Measurements from ENCODE around the gene KIF23.

KIF23 gene

DNA sequence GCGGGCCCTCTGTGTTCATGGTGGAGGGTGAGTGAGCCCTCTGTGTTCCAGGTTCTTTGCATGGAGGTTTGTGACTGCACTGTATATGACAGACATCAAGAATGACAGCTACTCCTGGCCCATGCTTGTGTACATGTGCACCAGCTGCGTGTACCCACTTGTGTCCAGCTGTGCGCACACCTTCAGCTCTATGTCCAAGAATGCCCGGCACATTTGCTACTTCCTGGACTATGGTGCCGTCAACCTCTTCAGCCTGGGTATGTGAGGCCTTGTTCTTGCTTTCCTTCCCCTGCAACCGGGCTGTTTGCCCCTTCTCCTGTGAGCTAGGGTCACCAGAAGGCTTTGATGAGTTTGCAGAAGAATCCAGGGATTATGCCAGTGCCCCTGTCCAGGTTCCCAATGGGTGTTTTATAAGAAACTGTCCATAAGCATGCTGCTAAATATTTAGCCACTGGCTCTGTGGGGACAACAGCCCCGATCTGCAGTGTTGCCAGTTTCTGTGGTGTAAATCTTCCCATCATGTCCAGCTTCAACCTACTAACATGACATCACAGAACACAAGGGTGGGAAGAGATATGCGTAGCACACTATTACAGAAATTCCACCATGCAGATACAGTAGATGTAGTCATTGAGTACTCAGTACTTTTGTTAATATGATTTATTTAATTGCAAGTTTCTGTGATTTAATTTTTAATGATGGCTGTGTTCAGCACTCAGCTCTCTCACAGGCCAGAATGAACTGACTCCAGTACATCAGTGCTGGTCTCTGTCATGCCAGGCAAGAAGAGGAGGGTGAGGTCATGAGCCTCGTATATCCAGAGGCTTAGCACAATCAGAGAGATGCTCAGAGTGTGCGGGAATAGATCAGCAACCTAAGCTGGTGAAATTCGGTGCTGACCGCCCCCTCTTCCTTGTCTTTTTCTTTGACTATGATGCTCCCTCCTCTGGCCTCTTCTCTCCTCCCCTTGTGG is 29.2 kb upstream of the KIF23 start:
- 93% methylated on average over 11 of the region's 12 CpGs for WGBS
- Histone ChIP-seq H3K4me3 (ENCODE audit: low read length) (no peak overlapping the region), H3K9me3 (ENCODE audit: insufficient read depth, low read depth, low read length) (no peaks in the 10 kb centered on the region), H3K9ac (ENCODE audit: low read depth, low read length) (no peak overlapping the region), H3K27me3 (ENCODE audit: insufficient read depth, low read length) (no peaks in the 10 kb centered on the region), H3K36me3 (ENCODE audit: insufficient read depth, low read length) (no peaks in the 10 kb centered on the region), H3K27ac (ENCODE audit: low read depth, low read length) (no peak overlapping the region), H3K4me1 (ENCODE audit: insufficient read depth, low read length) (no peaks in the 10 kb centered on the region)

DNA sequence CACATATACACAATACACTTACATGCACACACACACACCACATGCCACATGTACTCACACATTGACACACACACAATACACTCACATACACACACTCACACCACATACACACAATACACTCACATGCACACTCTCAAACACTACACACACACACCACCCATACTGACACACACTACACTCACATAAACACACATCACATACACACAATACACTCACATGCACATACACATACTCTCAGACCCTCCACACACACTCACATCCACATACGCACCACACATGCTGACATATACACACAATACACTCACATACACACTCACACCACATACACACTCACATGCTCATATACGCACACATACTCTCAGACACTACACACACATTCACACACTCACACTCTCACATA is 28.3 kb upstream of the KIF23 start:
- no peaks in the 10 kb centered on the region for H3K36me3 ChIP-seq (ENCODE audit: insufficient read depth, low read length)
- H3K27ac ChIP-seq (ENCODE audit: low read depth, low read length) = no peak overlapping the region
- H3K9me3 ChIP-seq (ENCODE audit: insufficient read depth, low read depth, low read length) = no peaks in the 10 kb centered on the region
- H3K27me3 ChIP-seq (ENCODE audit: insufficient read depth, low read length) = no peaks in the 10 kb centered on the region
- H3K9ac ChIP-seq (ENCODE audit: low read depth, low read length) = no peak overlapping the region
- no peaks in the 10 kb centered on the region for H3K4me1 ChIP-seq (ENCODE audit: insufficient read depth, low read length)
- H3K4me3 ChIP-seq (ENCODE audit: low read length) = no peak overlapping the region
- WGBS = 95% methylated on average over 2 of the region's 2 CpGs

DNA sequence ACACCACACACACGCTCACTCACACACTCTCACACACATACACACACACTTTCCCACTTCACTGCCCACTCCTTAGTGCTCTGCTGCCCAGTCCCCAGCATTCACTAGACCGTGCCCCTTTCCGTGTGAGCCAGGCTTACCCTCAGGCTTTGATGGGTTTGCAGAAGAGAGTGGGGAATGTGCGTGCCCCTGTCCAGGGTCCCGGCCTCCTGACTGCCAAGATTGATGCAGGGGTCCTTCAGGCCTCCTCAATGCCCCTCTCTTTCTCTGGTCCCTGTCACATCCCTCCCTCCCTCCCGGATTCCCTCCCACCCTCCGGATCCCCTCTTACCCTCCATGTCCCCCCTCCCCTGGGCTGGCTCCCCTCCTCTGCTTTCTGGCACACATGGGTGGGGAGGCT is 27.9 kb upstream of the KIF23 start:
- Histone ChIP-seq H3K4me1 (ENCODE audit: insufficient read depth, low read length) (no peaks in the 10 kb centered on the region), H3K27ac (ENCODE audit: low read depth, low read length) (no peak overlapping the region), H3K4me3 (ENCODE audit: low read length) (no peak overlapping the region), H3K36me3 (ENCODE audit: insufficient read depth, low read length) (no peaks in the 10 kb centered on the region), H3K9ac (ENCODE audit: low read depth, low read length) (no peak overlapping the region), H3K9me3 (ENCODE audit: insufficient read depth, low read depth, low read length) (no peaks in the 10 kb centered on the region), H3K27me3 (ENCODE audit: insufficient read depth, low read length) (no peaks in the 10 kb centered on the region)
- 85% methylated on average over 7 of the region's 7 CpGs for WGBS

DNA sequence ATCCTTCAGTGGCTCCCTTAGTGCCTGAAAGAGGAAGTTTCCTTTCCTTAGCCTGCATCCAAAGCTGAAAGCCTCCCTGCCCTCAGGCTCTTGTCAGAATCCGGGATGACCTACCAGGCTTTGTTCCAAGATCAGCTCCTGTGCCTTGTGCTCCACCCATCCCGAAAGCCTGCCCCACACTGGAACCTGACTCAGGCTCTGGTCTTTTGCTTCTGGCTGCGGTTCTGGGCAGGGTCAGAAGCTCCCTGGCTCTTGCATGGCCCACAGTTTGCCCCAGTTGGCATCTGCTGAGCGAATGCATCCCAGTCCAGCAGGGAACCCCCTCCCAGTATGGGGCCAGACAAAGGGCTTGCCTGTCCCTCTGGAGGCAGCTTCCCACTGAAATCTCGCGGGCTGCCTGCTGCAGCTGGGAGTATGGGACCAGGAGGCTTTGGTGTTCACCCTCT is 25.9 kb upstream of the KIF23 start:
- no peaks in the 10 kb centered on the region for H3K27me3 ChIP-seq (ENCODE audit: insufficient read depth, low read length)
- no peak overlapping the region for H3K27ac ChIP-seq (ENCODE audit: low read depth, low read length)
- H3K4me3 ChIP-seq (ENCODE audit: low read length) = no peak overlapping the region
- H3K4me1 ChIP-seq (ENCODE audit: insufficient read depth, low read length) = no peaks in the 10 kb centered on the region
- H3K9me3 ChIP-seq (ENCODE audit: insufficient read depth, low read depth, low read length) = no peaks in the 10 kb centered on the region
- no peaks in the 10 kb centered on the region for H3K36me3 ChIP-seq (ENCODE audit: insufficient read depth, low read length)
- 66% methylated on average over 6 of the region's 6 CpGs for WGBS
- peak overlapping the region; percentile 14; the same call in 1 of the 2 replicates for H3K9ac ChIP-seq (ENCODE audit: low read depth, low read length)

DNA sequence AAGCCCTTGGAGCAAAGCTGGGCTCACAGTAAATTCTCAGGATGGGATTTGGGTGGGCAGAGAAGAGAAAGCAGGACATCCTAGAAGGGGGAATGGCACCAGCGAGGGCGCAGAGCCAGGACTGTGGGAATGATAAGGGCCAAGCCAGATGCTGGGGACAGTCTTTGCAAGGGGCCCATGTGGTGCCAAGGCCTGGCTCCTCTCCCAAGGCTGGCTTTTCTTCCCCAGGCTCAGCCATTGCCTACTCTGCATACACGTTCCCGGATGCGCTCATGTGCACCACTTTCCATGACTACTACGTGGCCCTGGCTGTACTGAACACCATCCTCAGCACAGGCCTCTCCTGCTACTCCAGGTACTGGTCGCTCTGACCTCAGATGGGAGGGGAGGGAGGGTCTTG is 24.7 kb upstream of the KIF23 start:
- Histone ChIP-seq H3K9me3 (ENCODE audit: insufficient read depth, low read depth, low read length) (no peaks in the 10 kb centered on the region), H3K27me3 (ENCODE audit: insufficient read depth, low read length) (no peaks in the 10 kb centered on the region), H3K36me3 (ENCODE audit: insufficient read depth, low read length) (no peaks in the 10 kb centered on the region), H3K4me3 (ENCODE audit: low read length) (no peak overlapping the region), H3K9ac (ENCODE audit: low read depth, low read length) (no peak overlapping the region), H3K27ac (ENCODE audit: low read depth, low read length) (no peak overlapping the region), H3K4me1 (ENCODE audit: insufficient read depth, low read length) (peaks cover 8% of the 10 kb centered on the region)
- 87% methylated on average over 7 of the region's 7 CpGs for WGBS

DNA sequence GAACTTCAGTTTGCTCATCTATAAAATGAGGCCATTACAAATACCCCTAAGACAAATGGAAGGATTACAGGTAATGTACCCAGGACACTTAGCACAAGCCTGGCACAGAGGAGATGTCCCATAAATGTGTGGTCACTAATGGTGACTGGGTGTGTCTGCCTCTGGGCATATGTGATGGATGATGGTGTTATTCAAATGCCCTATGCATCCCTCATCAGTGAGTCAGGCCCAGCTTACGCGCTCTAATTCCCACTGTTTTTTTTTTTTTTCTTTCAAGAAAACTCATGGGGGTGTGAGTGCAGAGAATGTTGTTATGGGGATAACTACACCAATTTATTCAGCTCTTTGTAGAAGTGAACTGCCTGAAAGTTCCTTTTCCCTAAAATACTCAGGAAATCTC is 23.6 kb upstream of the KIF23 start:
- WGBS = 80% methylated on average over 2 of the region's 2 CpGs
- H3K4me1 ChIP-seq (ENCODE audit: insufficient read depth, low read length) = peaks cover 11% of the 10 kb centered on the region
- H3K4me3 ChIP-seq (ENCODE audit: low read length) = no peak overlapping the region
- H3K9ac ChIP-seq (ENCODE audit: low read depth, low read length) = no peak overlapping the region
- H3K27me3 ChIP-seq (ENCODE audit: insufficient read depth, low read length) = no peaks in the 10 kb centered on the region
- no peaks in the 10 kb centered on the region for H3K9me3 ChIP-seq (ENCODE audit: insufficient read depth, low read depth, low read length)
- no peaks in the 10 kb centered on the region for H3K36me3 ChIP-seq (ENCODE audit: insufficient read depth, low read length)
- no peak overlapping the region for H3K27ac ChIP-seq (ENCODE audit: low read depth, low read length)

DNA sequence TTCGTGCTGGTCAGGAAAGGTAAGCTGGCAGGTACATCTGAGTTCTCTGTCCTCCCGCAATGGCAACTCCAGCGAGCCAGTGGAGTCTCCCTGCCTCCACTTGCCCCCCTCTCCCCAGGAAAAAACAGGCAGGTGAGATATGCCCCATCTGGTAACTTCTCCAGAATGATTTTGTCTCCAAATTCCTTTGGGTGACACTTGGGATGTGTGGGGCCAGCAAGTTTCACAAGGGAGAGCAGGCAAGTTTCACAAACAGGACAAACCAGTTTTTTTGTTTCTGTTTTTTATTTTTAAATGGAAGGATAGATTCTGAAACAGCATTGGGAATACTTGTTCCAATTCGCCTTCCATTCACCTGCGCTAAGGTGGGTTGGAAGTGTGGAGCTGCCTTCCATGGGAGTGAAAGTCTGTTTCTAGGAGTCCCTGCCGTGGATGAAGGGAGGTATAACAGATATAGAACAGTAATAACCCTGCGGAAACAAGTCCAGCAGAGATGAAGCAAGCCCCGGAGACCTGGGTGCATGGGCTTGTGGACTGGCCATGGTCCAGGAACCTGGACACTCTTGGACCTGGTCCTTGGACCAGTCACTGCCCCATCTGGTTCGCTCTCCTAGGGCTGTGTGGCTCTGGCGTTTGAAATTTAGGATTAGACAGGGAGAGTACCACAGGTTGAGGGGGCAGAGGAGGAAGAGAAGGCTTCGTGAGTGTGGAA is 22.9 kb upstream of the KIF23 start:
- H3K36me3 ChIP-seq (ENCODE audit: insufficient read depth, low read length) = no peaks in the 10 kb centered on the region
- no peaks in the 10 kb centered on the region for H3K27me3 ChIP-seq (ENCODE audit: insufficient read depth, low read length)
- WGBS = 90% methylated on average over 11 of the region's 11 CpGs
- no peak overlapping the region for H3K4me3 ChIP-seq (ENCODE audit: low read length)
- peaks cover 11% of the 10 kb centered on the region for H3K4me1 ChIP-seq (ENCODE audit: insufficient read depth, low read length)
- H3K9me3 ChIP-seq (ENCODE audit: insufficient read depth, low read depth, low read length) = no peaks in the 10 kb centered on the region
- H3K27ac ChIP-seq (ENCODE audit: low read depth, low read length) = no peak overlapping the region
- no peak overlapping the region for H3K9ac ChIP-seq (ENCODE audit: low read depth, low read length)

DNA sequence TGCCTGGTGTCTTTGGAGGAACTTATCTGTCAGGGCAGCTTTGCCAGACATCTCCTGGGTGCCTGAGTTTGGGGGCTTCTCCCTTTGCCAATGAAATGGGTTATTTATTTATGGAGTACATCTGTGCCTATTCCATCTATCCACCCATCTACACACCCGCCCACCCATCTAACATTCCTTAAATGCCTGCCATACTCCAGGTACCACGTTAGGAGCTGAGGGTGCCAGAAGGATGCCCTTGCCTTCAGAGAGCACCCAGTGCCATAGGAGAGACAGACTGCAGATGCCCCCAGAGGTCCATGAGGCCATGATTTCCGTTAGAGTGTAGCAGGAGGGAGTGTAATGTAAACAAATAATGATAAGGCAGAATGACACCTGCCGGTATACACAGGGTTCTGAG is 21.8 kb upstream of the KIF23 start:
- no peaks in the 10 kb centered on the region for H3K9me3 ChIP-seq (ENCODE audit: insufficient read depth, low read depth, low read length)
- H3K27me3 ChIP-seq (ENCODE audit: insufficient read depth, low read length) = no peaks in the 10 kb centered on the region
- no peaks in the 10 kb centered on the region for H3K36me3 ChIP-seq (ENCODE audit: insufficient read depth, low read length)
- peaks cover 11% of the 10 kb centered on the region for H3K4me1 ChIP-seq (ENCODE audit: insufficient read depth, low read length)
- 89% methylated on average over 4 of the region's 4 CpGs for WGBS
- no peak overlapping the region for H3K9ac ChIP-seq (ENCODE audit: low read depth, low read length)
- no peak overlapping the region for H3K4me3 ChIP-seq (ENCODE audit: low read length)
- no peak overlapping the region for H3K27ac ChIP-seq (ENCODE audit: low read depth, low read length)

DNA sequence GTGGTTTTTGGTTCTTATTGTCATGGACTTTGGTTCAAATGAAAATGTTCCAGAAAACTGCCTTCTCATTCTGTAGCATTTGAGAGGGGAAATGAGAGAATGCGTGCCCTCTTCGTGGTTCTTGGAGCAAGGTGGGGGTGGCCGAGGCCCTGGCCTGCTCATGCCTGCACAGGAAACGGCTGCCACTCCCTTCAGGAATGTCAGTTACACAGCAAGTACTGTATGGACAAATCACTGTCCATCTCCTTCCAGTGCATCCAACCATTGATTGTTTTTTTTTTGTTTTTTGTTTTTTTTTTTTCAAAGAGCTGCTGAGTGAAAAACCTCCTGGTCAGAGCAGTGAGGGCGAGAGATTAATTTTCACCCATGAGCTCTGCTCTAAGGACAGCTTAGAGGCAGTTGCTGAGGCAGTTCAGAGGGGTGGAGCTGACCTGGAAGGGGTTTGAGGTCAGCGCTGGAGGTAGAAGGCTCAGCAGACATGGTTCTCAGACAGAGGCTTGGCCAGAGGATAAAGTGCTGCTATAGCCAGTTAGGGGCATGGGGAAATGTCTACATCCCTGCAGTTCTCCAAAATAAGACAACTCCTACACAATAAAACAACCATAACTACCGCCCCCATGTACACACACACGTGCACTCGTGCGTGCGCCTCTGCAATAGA is 20.2 kb upstream of the KIF23 start:
- peaks cover 11% of the 10 kb centered on the region for H3K4me1 ChIP-seq (ENCODE audit: insufficient read depth, low read length)
- no peaks in the 10 kb centered on the region for H3K36me3 ChIP-seq (ENCODE audit: insufficient read depth, low read length)
- H3K9ac ChIP-seq (ENCODE audit: low read depth, low read length) = no peak overlapping the region
- H3K27ac ChIP-seq (ENCODE audit: low read depth, low read length) = no peak overlapping the region
- 81% methylated on average over 11 of the region's 11 CpGs for WGBS
- H3K9me3 ChIP-seq (ENCODE audit: insufficient read depth, low read depth, low read length) = no peaks in the 10 kb centered on the region
- H3K27me3 ChIP-seq (ENCODE audit: insufficient read depth, low read length) = no peaks in the 10 kb centered on the region
- no peak overlapping the region for H3K4me3 ChIP-seq (ENCODE audit: low read length)

DNA sequence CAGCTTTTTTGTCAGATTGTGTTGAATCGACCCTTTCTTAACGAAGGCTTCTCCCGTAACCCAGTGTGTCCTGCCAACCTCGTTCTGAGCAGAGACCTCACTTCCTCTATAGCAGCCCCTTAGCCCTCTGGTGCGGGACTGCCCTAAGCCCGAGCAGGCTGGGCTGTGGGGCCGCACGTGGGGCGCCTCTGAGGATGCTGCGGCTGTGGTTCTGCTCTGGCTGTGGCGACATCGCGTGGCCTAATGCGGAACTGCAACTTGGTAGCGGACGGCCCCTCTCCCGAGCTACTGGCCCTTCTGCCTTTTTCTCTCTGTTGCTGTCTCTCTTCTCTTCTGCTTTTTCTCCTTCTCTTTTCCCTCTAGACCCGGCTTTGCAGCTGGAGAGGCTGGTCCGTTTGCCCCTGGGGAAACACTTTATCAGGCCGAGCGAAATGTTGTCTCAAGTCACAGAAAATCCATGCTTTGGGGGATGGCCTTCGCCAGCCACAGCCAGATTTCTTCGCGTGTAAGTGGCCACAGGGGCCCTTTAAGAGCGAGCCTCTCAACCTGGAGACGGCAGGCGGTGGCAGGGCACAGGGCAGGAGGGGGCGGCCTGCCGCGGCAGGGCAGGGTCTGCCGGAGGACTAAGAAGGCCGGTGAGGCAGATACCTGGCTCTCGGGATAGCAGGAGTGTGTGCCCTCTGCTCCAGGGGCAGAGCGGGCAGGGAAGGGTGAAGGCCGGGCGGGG is 19.4 kb upstream of the KIF23 start:
- H3K9ac ChIP-seq (ENCODE audit: low read depth, low read length) = no peak overlapping the region
- 28% methylated on average over 36 of the region's 36 CpGs for whole genome bisulfite sequencing
- H3K9me3 ChIP-seq (ENCODE audit: insufficient read depth, low read depth, low read length) = no peaks in the 10 kb centered on the region
- H3K4me3 ChIP-seq (ENCODE audit: low read length) = no peak overlapping the region
- H3K27ac ChIP-seq (ENCODE audit: low read depth, low read length) = no peak overlapping the region
- H3K27me3 ChIP-seq (ENCODE audit: insufficient read depth, low read length) = no peaks in the 10 kb centered on the region
- H3K36me3 ChIP-seq (ENCODE audit: insufficient read depth, low read length) = no peaks in the 10 kb centered on the region
- H3K4me1 ChIP-seq (ENCODE audit: insufficient read depth, low read length) = peaks cover 11% of the 10 kb centered on the region
